Urinary bladder (tissue), 4 donors: ENCODE data around the gene SMYD3. TPM values are rescaled to one million over a fixed set of nuclear protein-coding genes. Genes with fewer than 3 reads are reported as not detected.
"Not testable (repeated sequence)": the region's sequence is repeated elsewhere in the genome, so short reads cannot be mapped to it uniquely, and the experiment has no call there.

Experiments
- DNase-seq: peaks from one replicate; pipeline ENCODE4 v3.0.0-alpha.2; 2015; ENCODE audit errors: extremely low spot score
- H3K27ac ChIP-seq: one replicate; pipeline ENCODE4 v1.5.1; 2013; ENCODE audit warnings: low read depth, mild to moderate bottlenecking, moderate library complexity
- H3K36me3 ChIP-seq: one replicate; pipeline ENCODE4 v1.6.1; 2013; ENCODE audit warnings: mild to moderate bottlenecking, moderate library complexity; ENCODE audit not compliant: insufficient read depth
- H3K4me1 ChIP-seq: one replicate; pipeline ENCODE4 v1.6.1; 2013; ENCODE audit warnings: mild to moderate bottlenecking, moderate library complexity; ENCODE audit not compliant: insufficient read depth
- H3K4me3 ChIP-seq: one replicate; pipeline ENCODE4 v1.5.1; 2013; ENCODE audit warnings: low read depth, low read length
- WGBS: extraction: QIAGEN DNeasy Blood & Tissue Kit; methylation state at CpG from one replicate; pipeline ENCODE4 v1.1.7; 2013; 5-methylcytosine and 5-hydroxymethylcytosine counted together
- polyA plus RNA-seq: library from polyadenylated mRNA; stranded (reverse); fragments of 200-250 nt; gene quantifications from one replicate; pipeline ENCODE4 v1.2.3, GENCODE V29; 2013
- total RNA-seq: library from RNA; depleted of rRNA; stranded (reverse); fragments of >200 nt; gene quantifications from one replicate; pipeline ENCODE4 v1.2.3, GENCODE V29; 2014
- donor health status: healthy with polysubstance abuse.
- donor health status: healthy.

Gene SMYD3
- total and polyA plus RNA-seq, 2 donors, result 18.2 to 44.6 TPM

GRCh38 chr1:245832771-245833527 lies 674.1 kb downstream of the SMYD3 start:
- WGBS, result 94% methylated on average over 7 of the region's 7 CpGs
- no peaks in the 10 kb centered on the region for H3K36me3 ChIP-seq
- no peak for DNase-seq
- H3K4me1 ChIP-seq, result no peaks in the 10 kb centered on the region
- H3K27ac ChIP-seq, result no peak overlapping the region
- H3K4me3 ChIP-seq, result no peak overlapping the region

GRCh38 chr1:245831518-245831917 lies 675.6 kb downstream of the SMYD3 start:
- 89% methylated on average over 9 of the region's 9 CpGs for WGBS
- no peak for DNase-seq
- Histone ChIP-seq H3K4me1 (no peaks in the 10 kb centered on the region), H3K4me3 (no peak overlapping the region), H3K36me3 (no peaks in the 10 kb centered on the region), H3K27ac (no peak overlapping the region)

GRCh38 chr1:245829826-245830225 lies 677.3 kb downstream of the SMYD3 start:
- H3K4me3 ChIP-seq, result no peak overlapping the region
- no peaks in the 10 kb centered on the region for H3K4me1 ChIP-seq
- no peak overlapping the region for H3K27ac ChIP-seq
- H3K36me3 ChIP-seq, result no peaks in the 10 kb centered on the region
- no peak for DNase-seq

- 93% methylated on average over 3 of the region's 3 CpGs for WGBS
- no peak for DNase-seq
- H3K4me1 ChIP-seq, result no peaks in the 10 kb centered on the region
- no peak overlapping the region for H3K27ac ChIP-seq
- H3K36me3 ChIP-seq, result no peaks in the 10 kb centered on the region
- no peak overlapping the region for H3K4me3 ChIP-seq
These were observed 677.9 kb downstream of the SMYD3 start for GRCh38 chr1:245829194-245829593.

- no peak for DNase-seq
- 98% methylated on average over 10 of the region's 10 CpGs for WGBS
- H3K36me3 ChIP-seq, result no peaks in the 10 kb centered on the region
- H3K4me3 ChIP-seq, result no peak overlapping the region
- H3K4me1 ChIP-seq, result no peaks in the 10 kb centered on the region
- no peak overlapping the region for H3K27ac ChIP-seq
These were observed 679.8 kb downstream of the SMYD3 start for GRCh38 chr1:245827301-245827700.

- Histone ChIP-seq H3K4me1 (no peaks in the 10 kb centered on the region), H3K36me3 (no peaks in the 10 kb centered on the region), H3K27ac (no peak overlapping the region), H3K4me3 (no peak overlapping the region)
- 85% methylated on average over 13 of the region's 13 CpGs for WGBS
- no peak for DNase-seq
These were observed 681.8 kb downstream of the SMYD3 start for GRCh38 chr1:245825128-245825901.

GRCh38 chr1:245823408-245824147 lies 683.5 kb downstream of the SMYD3 start:
- Histone ChIP-seq H3K36me3 (no peaks in the 10 kb centered on the region), H3K4me1 (no peaks in the 10 kb centered on the region), H3K27ac (no peak overlapping the region), H3K4me3 (no peak overlapping the region)
- 87% methylated on average over 13 of the region's 13 CpGs for WGBS
- DNase-seq, result no peak

GRCh38 chr1:245822996-245823395 lies 684.1 kb downstream of the SMYD3 start:
- Histone ChIP-seq H3K4me1 (no peaks in the 10 kb centered on the region), H3K27ac (no peak overlapping the region), H3K36me3 (no peaks in the 10 kb centered on the region), H3K4me3 (no peak overlapping the region)
- DNase-seq, result no peak
- WGBS, result 73% methylated on average over 11 of the region's 11 CpGs

GRCh38 chr1:245818363-245818762 lies 688.7 kb downstream of the SMYD3 start:
- WGBS, result 92% methylated on average over 5 of the region's 6 CpGs
- DNase-seq, result not testable (repeated sequence)

GRCh38 chr1:245816496-245816895 lies 690.6 kb downstream of the SMYD3 start:
- H3K27ac ChIP-seq, H3K36me3 ChIP-seq, H3K4me3 ChIP-seq, DNase-seq, H3K4me1 ChIP-seq: not testable (repeated sequence)
- WGBS, result 93% methylated on average over 24 of the region's 24 CpGs

More at GRCh38 chr1:245818363-245818762, 688.7 kb downstream of the SMYD3 start:
- not testable (repeated sequence) for H3K4me3 ChIP-seq, H3K27ac ChIP-seq, H3K4me1 ChIP-seq, H3K36me3 ChIP-seq

GRCh38 chr1:245814651-245815050 lies 692.4 kb downstream of the SMYD3 start:
- DNase-seq, result no peak
- 86% methylated on average over 10 of the region's 10 CpGs for WGBS
- Histone ChIP-seq H3K36me3 (no peaks in the 10 kb centered on the region), H3K4me1 (no peaks in the 10 kb centered on the region), H3K4me3 (no peak overlapping the region), H3K27ac (no peak overlapping the region)

GRCh38 chr1:245812278-245812677 lies 694.8 kb downstream of the SMYD3 start:
- no peak for DNase-seq
- no peaks in the 10 kb centered on the region for H3K36me3 ChIP-seq
- no peaks in the 10 kb centered on the region for H3K4me1 ChIP-seq
- H3K4me3 ChIP-seq, result no peak overlapping the region
- H3K27ac ChIP-seq, result no peak overlapping the region
- 88% methylated on average over 6 of the region's 6 CpGs for WGBS

GRCh38 chr1:245810789-245811337 lies 696.2 kb downstream of the SMYD3 start:
- DNase-seq, result no peak
- H3K27ac ChIP-seq, result no peak overlapping the region
- no peaks in the 10 kb centered on the region for H3K4me1 ChIP-seq

More at GRCh38 chr1:245810789-245811337, 696.2 kb downstream of the SMYD3 start:
- Histone ChIP-seq H3K4me3 (no peak overlapping the region), H3K36me3 (no peaks in the 10 kb centered on the region)
- WGBS, result 59% methylated on average over 7 of the region's 7 CpGs
